K562 (cell line): ENCODE data around the gene SYNE1. TPM values are rescaled to one million over a fixed set of nuclear protein-coding genes. Genes with fewer than 3 reads are reported as not detected.

Experiments
- ARID1B ChIP-seq: fragments of 450-650 bp; IDR thresholded peaks from 2 replicates; pipeline ENCODE4 v1.6.1; 2016; ENCODE audit warnings: antibody characterized with exemption, mild to moderate bottlenecking, inconsistent platforms
- CHCHD3 ChIP-seq: fragments of 250-450 bp; sonication (Bioruptor Pico); IDR thresholded peaks from 2 replicates; pipeline ENCODE4 v2.1.2; 2022; ENCODE audit warnings: mild to moderate bottlenecking
- CHD7 ChIP-seq: fragments of 200-600 bp; sonication (generic); IDR thresholded peaks from one replicate; pipeline ENCODE4 v1.6.1; 2012; ENCODE audit warnings: mild to moderate bottlenecking, low read depth, low read length, inconsistent platforms
- HMG20A ChIP-seq: fragments of 450-650 bp; formaldehyde crosslinking; conservative IDR thresholded peaks from 2 replicates; pipeline ENCODE4 v1.4.0; 2020; ENCODE audit warnings: mild to moderate bottlenecking, mixed read lengths
- MCM3 ChIP-seq: fragments of 450-650 bp; IDR thresholded peaks from 2 replicates; pipeline ENCODE4 v1.6.1; 2016
- MEIS2 ChIP-seq: fragments of 450-650 bp; IDR thresholded peaks from 2 replicates; pipeline ENCODE4 v1.6.1; 2014; ENCODE audit warnings: mild to moderate bottlenecking; ENCODE audit not compliant: partially characterized antibody
- MTA3 ChIP-seq: fragments of 450-650 bp; formaldehyde crosslinking; IDR thresholded peaks from 2 replicates; pipeline ENCODE4 v1.6.1; 2017; ENCODE audit warnings: mild to moderate bottlenecking, borderline replicate concordance
- NFXL1 ChIP-seq: fragments of 450-650 bp; formaldehyde crosslinking; IDR thresholded peaks from 2 replicates; pipeline ENCODE4 v1.4.0; 2021; ENCODE audit warnings: mild to moderate bottlenecking
- PHF8 ChIP-seq: fragments of 200-600 bp; sonication (generic); IDR thresholded peaks from 2 replicates; pipeline ENCODE4 v1.6.1; 2012; ENCODE audit warnings: mixed run types, mild to moderate bottlenecking, inconsistent platforms, low read length, moderate library complexity, borderline replicate concordance
- ZNF23 ChIP-seq: fragments of 250-450 bp; sonication (Bioruptor Pico); IDR thresholded peaks from 2 replicates; pipeline ENCODE4 v1.4.0; 2020; ENCODE audit warnings: mild to moderate bottlenecking
- ZSCAN32 ChIP-seq: fragments of 450-650 bp; formaldehyde crosslinking; IDR thresholded peaks from 2 replicates; pipeline ENCODE4 v1.4.0; 2020; ENCODE audit warnings: mild to moderate bottlenecking, moderate library complexity
- polyA plus RNA-seq, 8 experiments: library from polyadenylated mRNA; depleted of rRNA in 4 of 8; stranded (reverse) in 5 of 8; unstranded in 3 of 8; fragments of >200 nt; fragmentation: Nextera tagmentation in 2 of 8; fragmentation: Illumina TruSeq in 1 of 8; extraction: Ambion mirVana in 2 of 8; extraction: Trizol in 1 of 8; gene quantifications; 2 replicates each; pipeline versions ENCODE4 v1.2.1 to v1.2.3, GENCODE V29; 2011 to 2014; ENCODE audit warnings: inconsistent platforms in 1 of 8, missing spikeins in 1 of 8
- total RNA-seq, 7 experiments: library from RNA; depleted of rRNA in 6 of 7; stranded (reverse); fragments of >200 nt in 6 of 7; fragmentation: Illumina TruSeq in 2 of 7; extraction: Trizol in 2 of 7; gene quantifications; 2 replicates each; pipeline versions ENCODE4 v1.2.1 to v1.2.3, GENCODE V29; 2011 to 2021; ENCODE audit warnings: low replicate concordance in 1 of 7
- TF ChIP-seq, protein P1 (sequence below): fragments of 450-650 bp; IDR thresholded peaks from 2 replicates; pipeline ENCODE4 v1.7.1; 2018; ENCODE audit warnings: mild to moderate bottlenecking, low read depth; ENCODE audit not compliant: partially characterized antibody
- TF ChIP-seq, protein P2 (sequence below): fragments of 200-800 bp; sonication (Bioruptor generic); IDR thresholded peaks from 2 replicates; pipeline ENCODE4 v1.6.1; 2017; ENCODE audit warnings: missing genetic modification characterization, missing compliant biosample characterization

Gene SYNE1
- total and polyA plus RNA-seq, 9 of the 15 experiments (the other 6 are each of a cell fraction or from before 2014, with no cell fraction given), result under 0.01 to 0.42 (median 0.08) TPM; not detected in 1

DNA sequence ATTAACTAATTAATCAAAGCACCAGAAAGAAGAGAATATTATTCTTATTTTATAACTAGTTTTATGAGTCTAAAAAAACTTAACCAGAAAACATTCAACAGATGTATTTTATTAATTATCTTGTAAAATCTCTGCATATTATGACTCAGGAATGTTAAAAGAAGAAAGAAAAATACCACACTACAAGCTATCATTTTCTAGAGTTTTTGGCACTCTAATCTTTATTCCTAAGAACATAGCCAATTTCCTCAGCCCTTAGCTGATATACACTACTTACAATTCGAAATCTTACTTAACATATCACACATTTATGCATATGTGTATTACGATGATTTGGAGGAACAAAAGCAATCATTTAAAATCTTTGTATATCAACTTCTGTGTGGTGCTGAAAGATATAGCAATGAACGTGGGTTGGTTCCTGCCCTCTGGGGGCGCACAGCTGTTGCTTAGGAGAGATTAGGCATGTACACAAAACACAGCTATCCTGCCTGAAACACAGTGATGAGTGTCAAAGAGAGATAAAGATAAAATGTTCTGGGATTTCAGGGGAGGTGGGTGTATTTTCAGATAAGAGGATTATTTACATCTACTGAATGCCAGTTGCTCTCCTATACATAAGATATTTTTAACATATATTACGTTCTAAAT, 404.5 kb downstream of the SYNE1 start (continued):
- TF ChIP-seq, protein P1, sequence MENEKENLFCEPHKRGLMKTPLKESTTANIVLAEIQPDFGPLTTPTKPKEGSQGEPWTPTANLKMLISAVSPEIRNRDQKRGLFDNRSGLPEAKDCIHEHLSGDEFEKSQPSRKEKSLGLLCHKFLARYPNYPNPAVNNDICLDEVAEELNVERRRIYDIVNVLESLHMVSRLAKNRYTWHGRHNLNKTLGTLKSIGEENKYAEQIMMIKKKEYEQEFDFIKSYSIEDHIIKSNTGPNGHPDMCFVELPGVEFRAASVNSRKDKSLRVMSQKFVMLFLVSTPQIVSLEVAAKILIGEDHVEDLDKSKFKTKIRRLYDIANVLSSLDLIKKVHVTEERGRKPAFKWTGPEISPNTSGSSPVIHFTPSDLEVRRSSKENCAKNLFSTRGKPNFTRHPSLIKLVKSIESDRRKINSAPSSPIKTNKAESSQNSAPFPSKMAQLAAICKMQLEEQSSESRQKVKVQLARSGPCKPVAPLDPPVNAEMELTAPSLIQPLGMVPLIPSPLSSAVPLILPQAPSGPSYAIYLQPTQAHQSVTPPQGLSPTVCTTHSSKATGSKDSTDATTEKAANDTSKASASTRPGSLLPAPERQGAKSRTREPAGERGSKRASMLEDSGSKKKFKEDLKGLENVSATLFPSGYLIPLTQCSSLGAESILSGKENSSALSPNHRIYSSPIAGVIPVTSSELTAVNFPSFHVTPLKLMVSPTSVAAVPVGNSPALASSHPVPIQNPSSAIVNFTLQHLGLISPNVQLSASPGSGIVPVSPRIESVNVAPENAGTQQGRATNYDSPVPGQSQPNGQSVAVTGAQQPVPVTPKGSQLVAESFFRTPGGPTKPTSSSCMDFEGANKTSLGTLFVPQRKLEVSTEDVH, result no peak
- TF ChIP-seq PHF8 (no peak), CHD7 (no peak), MCM3 (no peak), ZSCAN32 (CRISPR knock-in tag) (no peak), HMG20A (CRISPR knock-in tag) (no peak), ARID1B (peak; percentile 94), MTA3 (no peak), CHCHD3 (CRISPR knock-in tag) (no peak), MEIS2 (peak; percentile 80), ZNF23 (no peak), NFXL1 (CRISPR knock-in tag) (no peak)
- TF ChIP-seq, protein P2, sequence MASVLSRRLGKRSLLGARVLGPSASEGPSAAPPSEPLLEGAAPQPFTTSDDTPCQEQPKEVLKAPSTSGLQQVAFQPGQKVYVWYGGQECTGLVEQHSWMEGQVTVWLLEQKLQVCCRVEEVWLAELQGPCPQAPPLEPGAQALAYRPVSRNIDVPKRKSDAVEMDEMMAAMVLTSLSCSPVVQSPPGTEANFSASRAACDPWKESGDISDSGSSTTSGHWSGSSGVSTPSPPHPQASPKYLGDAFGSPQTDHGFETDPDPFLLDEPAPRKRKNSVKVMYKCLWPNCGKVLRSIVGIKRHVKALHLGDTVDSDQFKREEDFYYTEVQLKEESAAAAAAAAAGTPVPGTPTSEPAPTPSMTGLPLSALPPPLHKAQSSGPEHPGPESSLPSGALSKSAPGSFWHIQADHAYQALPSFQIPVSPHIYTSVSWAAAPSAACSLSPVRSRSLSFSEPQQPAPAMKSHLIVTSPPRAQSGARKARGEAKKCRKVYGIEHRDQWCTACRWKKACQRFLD (CRISPR knock-in tag), result 0 out of 2 replicates have a peak, but pooled peaks have one; percentile 53
